HepG2 (cell line): ENCODE data around the gene SLC11A1. TPM values are rescaled to one million over a fixed set of nuclear protein-coding genes. Genes with fewer than 3 reads are reported as not detected.
A peak's percentile ranks its signal among the peaks of the same experiment; 100 is the strongest.

Experiments used
- AGO1 ChIP-seq: fragments of 200-400 bp; formaldehyde crosslinking; IDR thresholded peaks from 2 replicates; pipeline ENCODE4 v1.6.1; 2017; ENCODE audit warnings: mild to moderate bottlenecking, low read depth, low read length, moderate library complexity; ENCODE audit not compliant: poor library complexity, severe bottlenecking
- FOSL2 ChIP-seq: sonication (generic); formaldehyde crosslinking; IDR thresholded peaks from 2 replicates; pipeline ENCODE4 v1.4.0; 2020; ENCODE audit warnings: missing genetic modification reagents
- FOXM1 ChIP-seq: sonication (generic); formaldehyde crosslinking; IDR thresholded peaks from 2 replicates; pipeline ENCODE4 v1.5.0; 2020; ENCODE audit warnings: missing genetic modification reagents
- KAT2B ChIP-seq: fragments of 150-350 bp; IDR thresholded peaks from 2 replicates; pipeline ENCODE4 v1.6.1; 2014; ENCODE audit warnings: low read depth, low read length, borderline replicate concordance
- KLF13 ChIP-seq: sonication (generic); formaldehyde crosslinking; IDR thresholded peaks from 2 replicates; pipeline ENCODE4 v1.4.0; 2020; ENCODE audit warnings: mild to moderate bottlenecking, missing genetic modification reagents
- RAD21 ChIP-seq: fragments of 450-650 bp; formaldehyde crosslinking; IDR thresholded peaks from 2 replicates; pipeline ENCODE4 v1.5.0; 2020; ENCODE audit warnings: mild to moderate bottlenecking
- SPEN ChIP-seq: sonication (generic); formaldehyde crosslinking; IDR thresholded peaks from 2 replicates; pipeline ENCODE4 v1.5.1; 2020; ENCODE audit warnings: low read depth, mild to moderate bottlenecking, missing genetic modification reagents
- TARDBP ChIP-seq: sonication (generic); formaldehyde crosslinking; IDR thresholded peaks from 2 replicates; pipeline ENCODE4 v1.8.0; 2022; ENCODE audit warnings: mild to moderate bottlenecking, missing genetic modification reagents
- ZNF138 ChIP-seq: sonication (generic); formaldehyde crosslinking; IDR thresholded peaks from 2 replicates; pipeline ENCODE4 v1.5.0; 2020; ENCODE audit warnings: mild to moderate bottlenecking, low read depth, missing genetic modification reagents
- ZNF350 ChIP-seq: sonication (generic); formaldehyde crosslinking; IDR thresholded peaks from 2 replicates; pipeline ENCODE4 v1.4.0; 2020; ENCODE audit warnings: mild to moderate bottlenecking, low read depth, missing genetic modification reagents, borderline replicate concordance
- ZNF430 ChIP-seq: sonication (generic); formaldehyde crosslinking; IDR thresholded peaks from 2 replicates; pipeline ENCODE4 v1.9.0; 2021; ENCODE audit warnings: mild to moderate bottlenecking, missing genetic modification reagents
- ZNF44 ChIP-seq: sonication (generic); formaldehyde crosslinking; IDR thresholded peaks from 2 replicates; pipeline ENCODE4 v1.5.1; 2020; ENCODE audit warnings: mild to moderate bottlenecking, missing genetic modification reagents
- ZNF644 ChIP-seq: IDR thresholded peaks from 2 replicates; pipeline ENCODE4 v1.6.1; 2016; ENCODE audit warnings: low read depth
- polyA plus RNA-seq, 8 experiments: library from polyadenylated mRNA; depleted of rRNA in 3 of 8; stranded (reverse) in 7 of 8; unstranded in 1 of 8; fragments of >200 nt; fragmentation: Illumina TruSeq in 4 of 8; extraction: Trizol in 4 of 8; gene quantifications; 2 replicates each; pipeline versions ENCODE4 v1.2.1 to v1.2.3, GENCODE V29; 2011 to 2016; ENCODE audit warnings: low read depth in 4 of 8, missing spikeins in 1 of 8, mixed read lengths in 1 of 8; ENCODE audit not compliant: insufficient read depth in 1 of 8
- total RNA-seq, 5 experiments: library from RNA; depleted of rRNA; stranded (reverse); fragments of >200 nt; fragmentation: Illumina TruSeq; extraction: Trizol; gene quantifications; 2 replicates each; pipeline ENCODE4 v1.2.3, GENCODE V29; 2016; ENCODE audit warnings: low read depth in 1 of 5
- TF ChIP-seq, protein P1 (sequence below), 2 experiments: sonication (generic) in 1 of 2; formaldehyde crosslinking in 1 of 2; IDR thresholded peaks; 2 replicates each; pipeline versions ENCODE4 v1.5.1 to v1.6.1; 2011 to 2020; ENCODE audit warnings: borderline replicate concordance in 1 of 2, low read depth in 1 of 2, low read length in 1 of 2, mild to moderate bottlenecking in 1 of 2, missing genetic modification reagents in 1 of 2, moderate library complexity in 1 of 2
- TF ChIP-seq, protein P2 (sequence below): sonication (generic); formaldehyde crosslinking; IDR thresholded peaks from 2 replicates; pipeline ENCODE4 v1.4.0; 2020; ENCODE audit warnings: missing genetic modification reagents
- TF ChIP-seq, protein P3 (sequence below): sonication (generic); formaldehyde crosslinking; IDR thresholded peaks from 2 replicates; pipeline ENCODE4 v1.4.0; 2020; ENCODE audit warnings: missing genetic modification reagents
- TF ChIP-seq, protein P4 (sequence below): sonication (generic); formaldehyde crosslinking; IDR thresholded peaks from 2 replicates; pipeline ENCODE4 v1.8.0; 2022; ENCODE audit warnings: mild to moderate bottlenecking, missing genetic modification reagents
- TF ChIP-seq, protein P5 (sequence below): sonication (generic); formaldehyde crosslinking; IDR thresholded peaks from 2 replicates; pipeline ENCODE4 v1.4.0; 2020; ENCODE audit warnings: missing genetic modification reagents

Gene SLC11A1
- total and polyA plus RNA-seq, 2 of the 13 experiments (the other 11 are each of a cell fraction or from before 2014, with no cell fraction given), result 0.33 to 2.3 TPM

DNA sequence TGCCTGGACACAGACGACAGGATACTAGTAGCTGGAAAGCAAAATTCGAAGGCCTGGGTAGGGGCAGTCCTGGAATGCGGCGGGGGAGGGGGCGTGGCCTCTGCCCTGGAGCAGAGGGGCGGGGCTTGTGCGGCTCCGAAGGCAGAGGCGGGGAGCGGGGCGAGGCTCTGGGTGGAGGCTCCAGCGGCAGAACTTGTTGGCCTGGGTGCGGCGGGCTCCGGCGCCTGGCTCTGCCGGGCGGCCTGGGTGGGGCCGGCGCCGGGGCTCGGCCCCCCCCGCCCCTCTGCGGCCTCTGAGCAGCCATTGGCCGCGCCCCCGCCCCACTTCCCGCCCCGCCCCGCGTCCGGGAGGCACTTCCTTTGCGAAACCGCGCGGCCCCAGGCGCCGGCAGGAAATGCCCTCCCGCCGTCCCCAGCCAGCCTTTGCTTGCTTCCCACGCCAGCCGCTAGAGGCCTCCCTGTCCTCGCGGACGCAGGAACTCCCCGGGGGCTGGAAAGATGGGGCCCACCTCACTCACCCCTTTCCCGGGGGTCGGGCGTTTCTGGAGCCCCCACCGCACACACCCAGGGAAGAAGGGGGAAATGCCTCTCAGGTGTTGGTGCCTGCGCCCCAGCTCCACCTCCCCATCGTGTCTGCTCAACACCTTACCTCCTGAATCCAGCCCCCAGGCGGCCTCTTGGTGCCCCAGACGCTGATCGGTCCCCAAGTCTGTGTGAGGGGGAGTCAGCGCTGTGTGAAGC is 24.3 kb downstream of the SLC11A1 start (continued):
- TF ChIP-seq, protein P1, sequence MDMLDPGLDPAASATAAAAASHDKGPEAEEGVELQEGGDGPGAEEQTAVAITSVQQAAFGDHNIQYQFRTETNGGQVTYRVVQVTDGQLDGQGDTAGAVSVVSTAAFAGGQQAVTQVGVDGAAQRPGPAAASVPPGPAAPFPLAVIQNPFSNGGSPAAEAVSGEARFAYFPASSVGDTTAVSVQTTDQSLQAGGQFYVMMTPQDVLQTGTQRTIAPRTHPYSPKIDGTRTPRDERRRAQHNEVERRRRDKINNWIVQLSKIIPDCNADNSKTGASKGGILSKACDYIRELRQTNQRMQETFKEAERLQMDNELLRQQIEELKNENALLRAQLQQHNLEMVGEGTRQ (IDR thresholded peaks at IDR 0.05; ENCODE audit: low read depth, low read length), result no peak
- TF ChIP-seq, protein P1 (CRISPR knock-in tag; IDR thresholded peaks at IDR 0.05; ENCODE audit: borderline replicate concordance), result no peak
- TF ChIP-seq, protein P2, sequence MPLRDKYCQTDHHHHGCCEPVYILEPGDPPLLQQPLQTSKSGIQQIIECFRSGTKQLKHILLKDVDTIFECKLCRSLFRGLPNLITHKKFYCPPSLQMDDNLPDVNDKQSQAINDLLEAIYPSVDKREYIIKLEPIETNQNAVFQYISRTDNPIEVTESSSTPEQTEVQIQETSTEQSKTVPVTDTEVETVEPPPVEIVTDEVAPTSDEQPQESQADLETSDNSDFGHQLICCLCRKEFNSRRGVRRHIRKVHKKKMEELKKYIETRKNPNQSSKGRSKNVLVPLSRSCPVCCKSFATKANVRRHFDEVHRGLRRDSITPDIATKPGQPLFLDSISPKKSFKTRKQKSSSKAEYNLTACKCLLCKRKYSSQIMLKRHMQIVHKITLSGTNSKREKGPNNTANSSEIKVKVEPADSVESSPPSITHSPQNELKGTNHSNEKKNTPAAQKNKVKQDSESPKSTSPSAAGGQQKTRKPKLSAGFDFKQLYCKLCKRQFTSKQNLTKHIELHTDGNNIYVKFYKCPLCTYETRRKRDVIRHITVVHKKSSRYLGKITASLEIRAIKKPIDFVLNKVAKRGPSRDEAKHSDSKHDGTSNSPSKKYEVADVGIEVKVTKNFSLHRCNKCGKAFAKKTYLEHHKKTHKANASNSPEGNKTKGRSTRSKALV (CRISPR knock-in tag), result peak; percentile 32; the same call in 1 of the 2 replicates
- peak; percentile 62 for TF ChIP-seq FOSL2 (CRISPR knock-in tag)
- no peak for TF ChIP-seq ZNF44 (CRISPR knock-in tag)
- peak; percentile 98 for TF ChIP-seq RAD21
- peak; percentile 37; the same call in 1 of the 2 replicates for TF ChIP-seq TARDBP (CRISPR knock-in tag)
- TF ChIP-seq FOXM1, result 0 out of 2 replicates have a peak, but pooled peaks have one; percentile 3
- no peak for TF ChIP-seq ZNF138 (CRISPR knock-in tag)
- TF ChIP-seq, protein P3, sequence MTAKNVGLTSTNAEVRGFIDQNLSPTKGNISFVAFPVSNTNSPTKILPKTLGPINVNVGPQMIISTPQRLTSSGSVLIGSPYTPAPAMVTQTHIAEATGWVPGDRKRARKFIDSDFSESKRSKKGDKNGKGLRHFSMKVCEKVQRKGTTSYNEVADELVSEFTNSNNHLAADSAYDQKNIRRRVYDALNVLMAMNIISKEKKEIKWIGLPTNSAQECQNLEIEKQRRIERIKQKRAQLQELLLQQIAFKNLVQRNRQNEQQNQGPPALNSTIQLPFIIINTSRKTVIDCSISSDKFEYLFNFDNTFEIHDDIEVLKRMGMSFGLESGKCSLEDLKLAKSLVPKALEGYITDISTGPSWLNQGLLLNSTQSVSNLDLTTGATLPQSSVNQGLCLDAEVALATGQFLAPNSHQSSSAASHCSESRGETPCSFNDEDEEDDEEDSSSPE, result peak; percentile 66
- TF ChIP-seq KAT2B, result no peak
- TF ChIP-seq, protein P4, sequence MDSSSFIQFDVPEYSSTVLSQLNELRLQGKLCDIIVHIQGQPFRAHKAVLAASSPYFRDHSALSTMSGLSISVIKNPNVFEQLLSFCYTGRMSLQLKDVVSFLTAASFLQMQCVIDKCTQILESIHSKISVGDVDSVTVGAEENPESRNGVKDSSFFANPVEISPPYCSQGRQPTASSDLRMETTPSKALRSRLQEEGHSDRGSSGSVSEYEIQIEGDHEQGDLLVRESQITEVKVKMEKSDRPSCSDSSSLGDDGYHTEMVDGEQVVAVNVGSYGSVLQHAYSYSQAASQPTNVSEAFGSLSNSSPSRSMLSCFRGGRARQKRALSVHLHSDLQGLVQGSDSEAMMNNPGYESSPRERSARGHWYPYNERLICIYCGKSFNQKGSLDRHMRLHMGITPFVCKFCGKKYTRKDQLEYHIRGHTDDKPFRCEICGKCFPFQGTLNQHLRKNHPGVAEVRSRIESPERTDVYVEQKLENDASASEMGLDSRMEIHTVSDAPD (CRISPR knock-in tag), result no peak
- TF ChIP-seq, protein P5, sequence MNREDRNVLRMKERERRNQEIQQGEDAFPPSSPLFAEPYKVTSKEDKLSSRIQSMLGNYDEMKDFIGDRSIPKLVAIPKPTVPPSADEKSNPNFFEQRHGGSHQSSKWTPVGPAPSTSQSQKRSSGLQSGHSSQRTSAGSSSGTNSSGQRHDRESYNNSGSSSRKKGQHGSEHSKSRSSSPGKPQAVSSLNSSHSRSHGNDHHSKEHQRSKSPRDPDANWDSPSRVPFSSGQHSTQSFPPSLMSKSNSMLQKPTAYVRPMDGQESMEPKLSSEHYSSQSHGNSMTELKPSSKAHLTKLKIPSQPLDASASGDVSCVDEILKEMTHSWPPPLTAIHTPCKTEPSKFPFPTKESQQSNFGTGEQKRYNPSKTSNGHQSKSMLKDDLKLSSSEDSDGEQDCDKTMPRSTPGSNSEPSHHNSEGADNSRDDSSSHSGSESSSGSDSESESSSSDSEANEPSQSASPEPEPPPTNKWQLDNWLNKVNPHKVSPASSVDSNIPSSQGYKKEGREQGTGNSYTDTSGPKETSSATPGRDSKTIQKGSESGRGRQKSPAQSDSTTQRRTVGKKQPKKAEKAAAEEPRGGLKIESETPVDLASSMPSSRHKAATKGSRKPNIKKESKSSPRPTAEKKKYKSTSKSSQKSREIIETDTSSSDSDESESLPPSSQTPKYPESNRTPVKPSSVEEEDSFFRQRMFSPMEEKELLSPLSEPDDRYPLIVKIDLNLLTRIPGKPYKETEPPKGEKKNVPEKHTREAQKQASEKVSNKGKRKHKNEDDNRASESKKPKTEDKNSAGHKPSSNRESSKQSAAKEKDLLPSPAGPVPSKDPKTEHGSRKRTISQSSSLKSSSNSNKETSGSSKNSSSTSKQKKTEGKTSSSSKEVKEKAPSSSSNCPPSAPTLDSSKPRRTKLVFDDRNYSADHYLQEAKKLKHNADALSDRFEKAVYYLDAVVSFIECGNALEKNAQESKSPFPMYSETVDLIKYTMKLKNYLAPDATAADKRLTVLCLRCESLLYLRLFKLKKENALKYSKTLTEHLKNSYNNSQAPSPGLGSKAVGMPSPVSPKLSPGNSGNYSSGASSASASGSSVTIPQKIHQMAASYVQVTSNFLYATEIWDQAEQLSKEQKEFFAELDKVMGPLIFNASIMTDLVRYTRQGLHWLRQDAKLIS, result no peak
- TF ChIP-seq ZNF430 (CRISPR knock-in tag), result peak; percentile 50; the same call in 1 of the 2 replicates
- 0 out of 2 replicates have a peak, but pooled peaks have one; percentile 8 for TF ChIP-seq ZNF644 (CRISPR knock-in tag)
- TF ChIP-seq KLF13 (CRISPR knock-in tag), result no peak; the same call in 1 of the 2 replicates
- TF ChIP-seq SPEN (CRISPR knock-in tag), result no peak
- no peak; the same call in 1 of the 2 replicates for TF ChIP-seq ZNF350 (CRISPR knock-in tag)
- peak; percentile 100 for TF ChIP-seq AGO1
